OCI-LY3 (cell line): ENCODE measurements around the gene FBXL3.

Experiments used
- H2AFZ ChIP-seq: fragments of 200-600, 300-600 bp; shearing (Covaris generic); 2 replicates; pipeline ENCODE4 v1.6.0; 2014; ENCODE audit warnings: antibody characterized with exemption, low read depth, low read length
- H3K27ac ChIP-seq: fragments of 200-600, 300-600 bp; sonication (generic); 2 replicates; pipeline ENCODE4 v1.5.1; 2014; ENCODE audit warnings: mild to moderate bottlenecking, low read length, moderate library complexity, mixed read lengths
- H3K27me3 ChIP-seq: fragments of 200-600, 300-600 bp; sonication (generic); 2 replicates; pipeline ENCODE4 v1.6.1; 2014; ENCODE audit warnings: low read depth, low read length, mixed read lengths
- H3K36me3 ChIP-seq: fragments of 200-600, 300-600 bp; sonication (generic); replicated peaks from 2 replicates; pipeline ENCODE3; 2014; ENCODE audit warnings: low read depth, low read length, mixed read lengths
- H3K4me1 ChIP-seq: fragments of 300-600, 200-600 bp; sonication (generic); 2 replicates; pipeline ENCODE4 v1.6.1; 2014; ENCODE audit warnings: low read length, mixed read lengths
- H3K4me2 ChIP-seq: fragments of 200-600, 300-600 bp; sonication (generic); 2 replicates; pipeline ENCODE4 v1.6.1; 2014; ENCODE audit warnings: low read length, mixed read lengths
- H3K4me3 ChIP-seq: fragments of 300-600, 200-600 bp; sonication (generic); 2 replicates; pipeline ENCODE4 v1.5.1; 2014; ENCODE audit warnings: antibody characterized with exemption, mild to moderate bottlenecking, low read length, moderate library complexity
- H3K79me2 ChIP-seq: fragments of 300-600, 200-600 bp; shearing (Covaris generic); 2 replicates; pipeline ENCODE4 v1.6.1; 2014; ENCODE audit warnings: mild to moderate bottlenecking, low read length, mixed read lengths
- H3K9ac ChIP-seq: fragments of 300-600, 200-600 bp; shearing (Covaris generic); 2 replicates; pipeline ENCODE4 v1.6.0; 2014; ENCODE audit warnings: mild to moderate bottlenecking, low read length, moderate library complexity
- H3K9me3 ChIP-seq: fragments of 200-600, 300-600 bp; shearing (Covaris generic); 2 replicates; pipeline ENCODE4 v1.6.1; 2014; ENCODE audit warnings: low read length, mixed read lengths; ENCODE audit not compliant: insufficient read depth
- H4K20me1 ChIP-seq: fragments of 200-600, 300-600 bp; sonication (generic); 2 replicates; pipeline ENCODE4 v1.6.1; 2016; ENCODE audit warnings: low read length, mixed read lengths; ENCODE audit not compliant: insufficient read depth
- EZH2phosphoT487 ChIP-seq: fragments of 200-600 bp; shearing (Covaris generic); IDR thresholded peaks from 2 replicates; pipeline ENCODE4 v1.6.1; 2018; ENCODE audit warnings: antibody characterized with exemption, mixed run types, low read depth
- TF ChIP-seq, protein P1 (sequence below): fragments of 200-600, 300-600 bp; sonication (generic); IDR thresholded peaks from 2 replicates; pipeline ENCODE4 v1.5.1; 2014; ENCODE audit warnings: antibody characterized with exemption, low read length, low read depth

FBXL3 gene

DNA sequence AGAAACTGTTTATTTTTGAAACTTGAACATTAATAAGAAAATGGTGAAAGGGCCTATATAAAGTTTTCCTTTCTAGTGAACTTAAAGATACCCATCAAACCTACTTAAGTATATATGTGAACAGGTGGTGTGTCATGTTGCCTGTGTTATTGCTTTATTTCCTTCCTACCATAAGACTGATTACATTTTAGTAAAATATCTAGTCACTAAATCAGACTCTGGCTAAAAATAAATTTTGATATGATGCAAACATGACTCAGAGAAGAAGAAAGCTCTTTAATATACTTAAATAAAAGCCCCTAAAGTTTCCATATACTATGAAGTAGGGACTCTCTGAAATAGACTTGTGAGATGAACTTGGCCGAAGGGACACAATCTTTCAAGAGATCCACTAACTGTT, 35.1 kb upstream of the FBXL3 start:
- peaks cover 48% of the 10 kb centered on the region for H3K36me3 ChIP-seq

DNA sequence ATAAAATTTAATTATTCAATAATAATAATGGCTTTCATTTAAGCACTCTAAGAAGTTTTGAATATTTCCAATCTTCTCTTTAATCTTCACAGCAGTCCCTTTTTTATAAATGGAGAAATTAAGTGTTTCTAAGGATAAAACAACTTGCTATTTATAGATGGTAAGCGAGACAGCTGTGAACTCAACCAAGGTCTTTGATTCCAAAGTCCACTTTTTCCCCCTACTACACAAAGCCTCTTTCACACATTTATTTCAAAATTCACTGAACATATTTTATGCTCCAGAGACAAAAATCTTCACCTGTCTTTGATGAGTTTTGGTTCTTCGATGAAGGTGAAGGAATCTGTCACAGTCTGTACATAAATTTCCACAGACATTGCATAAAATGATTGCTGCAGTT, 34.4 kb upstream of the FBXL3 start:
- peaks cover 55% of the 10 kb centered on the region for H3K36me3 ChIP-seq

More for the DNA sequence above, 35.1 kb upstream of the FBXL3 start:
- Histone ChIP-seq H3K9me3 (no peaks in the 10 kb centered on the region), H3K79me2 (no peaks in the 10 kb centered on the region), H3K27me3 (no peaks in the 10 kb centered on the region), H2AFZ (no peak overlapping the region), H3K9ac (no peak overlapping the region), H3K27ac (no peak overlapping the region), H3K4me2 (no peak overlapping the region), H4K20me1 (no peaks in the 10 kb centered on the region), H3K4me1 (peaks cover 13% of the 10 kb centered on the region), H3K4me3 (no peak overlapping the region)
- TF ChIP-seq EZH2phosphoT487 = no peak
- TF ChIP-seq, protein P1, sequence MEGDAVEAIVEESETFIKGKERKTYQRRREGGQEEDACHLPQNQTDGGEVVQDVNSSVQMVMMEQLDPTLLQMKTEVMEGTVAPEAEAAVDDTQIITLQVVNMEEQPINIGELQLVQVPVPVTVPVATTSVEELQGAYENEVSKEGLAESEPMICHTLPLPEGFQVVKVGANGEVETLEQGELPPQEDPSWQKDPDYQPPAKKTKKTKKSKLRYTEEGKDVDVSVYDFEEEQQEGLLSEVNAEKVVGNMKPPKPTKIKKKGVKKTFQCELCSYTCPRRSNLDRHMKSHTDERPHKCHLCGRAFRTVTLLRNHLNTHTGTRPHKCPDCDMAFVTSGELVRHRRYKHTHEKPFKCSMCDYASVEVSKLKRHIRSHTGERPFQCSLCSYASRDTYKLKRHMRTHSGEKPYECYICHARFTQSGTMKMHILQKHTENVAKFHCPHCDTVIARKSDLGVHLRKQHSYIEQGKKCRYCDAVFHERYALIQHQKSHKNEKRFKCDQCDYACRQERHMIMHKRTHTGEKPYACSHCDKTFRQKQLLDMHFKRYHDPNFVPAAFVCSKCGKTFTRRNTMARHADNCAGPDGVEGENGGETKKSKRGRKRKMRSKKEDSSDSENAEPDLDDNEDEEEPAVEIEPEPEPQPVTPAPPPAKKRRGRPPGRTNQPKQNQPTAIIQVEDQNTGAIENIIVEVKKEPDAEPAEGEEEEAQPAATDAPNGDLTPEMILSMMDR = no peak

DNA sequence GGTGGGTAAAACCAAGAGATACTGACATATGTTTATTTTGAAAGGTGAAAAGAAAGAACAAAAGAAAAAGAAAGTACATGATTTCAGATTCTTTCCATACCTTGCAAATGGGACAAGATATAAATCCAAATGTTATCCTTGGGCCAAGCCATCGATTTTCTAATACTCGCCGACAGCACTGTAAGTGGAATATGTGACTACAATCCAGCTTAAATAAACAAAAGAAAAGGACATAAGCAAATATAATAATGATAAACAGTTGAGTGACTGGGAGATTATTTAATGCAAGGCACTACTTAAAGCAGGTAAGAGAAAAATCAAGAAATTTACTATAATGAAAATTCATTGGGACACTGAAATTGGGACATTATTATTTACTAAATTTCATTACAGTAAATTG, 29.9 kb upstream of the FBXL3 start:
- Histone ChIP-seq H3K4me3 (no peak overlapping the region), H3K79me2 (no peaks in the 10 kb centered on the region), H3K36me3 (peaks cover 46% of the 10 kb centered on the region), H4K20me1 (no peaks in the 10 kb centered on the region), H3K9ac (no peak overlapping the region), H3K9me3 (no peaks in the 10 kb centered on the region), H2AFZ (no peak overlapping the region), H3K4me1 (no peaks in the 10 kb centered on the region), H3K27me3 (no peaks in the 10 kb centered on the region), H3K27ac (no peak overlapping the region), H3K4me2 (no peak overlapping the region)
- TF ChIP-seq, protein P1 = no peak
- no peak for TF ChIP-seq EZH2phosphoT487

More for the DNA sequence above, 34.4 kb upstream of the FBXL3 start:
- H3K4me2 ChIP-seq = no peak overlapping the region
- H3K4me3 ChIP-seq = no peak overlapping the region
- H3K27me3 ChIP-seq = no peaks in the 10 kb centered on the region
- H2AFZ ChIP-seq = no peak overlapping the region
- H3K9me3 ChIP-seq = no peaks in the 10 kb centered on the region
- no peak overlapping the region for H3K9ac ChIP-seq
- TF ChIP-seq EZH2phosphoT487 = no peak
- TF ChIP-seq, protein P1 = no peak
- H3K79me2 ChIP-seq = no peaks in the 10 kb centered on the region
- H3K27ac ChIP-seq = no peak overlapping the region
- peaks cover 13% of the 10 kb centered on the region for H3K4me1 ChIP-seq
- H4K20me1 ChIP-seq = no peaks in the 10 kb centered on the region

DNA sequence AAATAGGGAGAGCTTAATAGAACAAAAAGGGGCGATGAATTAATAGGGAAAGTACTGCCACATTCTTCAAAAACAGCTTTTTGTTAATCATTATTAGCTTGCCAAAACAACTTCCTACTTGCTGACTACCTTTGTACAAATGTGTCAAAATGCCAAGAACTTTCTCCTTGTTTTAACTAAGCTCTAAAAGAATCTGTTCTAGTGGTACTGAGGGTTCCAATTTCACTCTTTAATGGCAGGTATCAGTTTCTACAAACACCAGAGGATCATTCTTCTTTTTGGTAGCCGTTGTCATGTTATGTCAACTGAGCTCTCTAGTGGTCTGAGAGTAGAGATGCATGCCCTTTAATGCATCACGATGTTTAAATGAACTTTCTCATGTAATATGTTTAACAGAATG, 29.4 kb upstream of the FBXL3 start:
- Histone ChIP-seq H3K27ac (no peak overlapping the region), H3K4me3 (no peak overlapping the region), H3K9ac (no peak overlapping the region), H3K36me3 (peaks cover 41% of the 10 kb centered on the region), H4K20me1 (no peaks in the 10 kb centered on the region), H2AFZ (no peak overlapping the region), H3K27me3 (no peaks in the 10 kb centered on the region), H3K79me2 (no peaks in the 10 kb centered on the region), H3K9me3 (no peaks in the 10 kb centered on the region), H3K4me2 (no peak overlapping the region), H3K4me1 (no peaks in the 10 kb centered on the region)
- TF ChIP-seq, protein P1 = no peak
- TF ChIP-seq EZH2phosphoT487 = no peak
